SK-N-SH treated with all-trans-retinoic acid at 6 μM for 48 hours (cell line): ENCODE results near the gene FARP1.

Experiments used
- ATAC-seq: fragments of 200-7000 bp; cut with Tn5 transposase; 3 replicates; pipeline ENCODE4 v1.9.1; 2020; ENCODE audit warnings: mild to moderate bottlenecking, moderate library complexity
- ARNTL ChIP-seq: fragments of 450-650 bp; formaldehyde crosslinking; IDR thresholded peaks from 2 replicates; pipeline ENCODE4 v1.5.0; 2020; ENCODE audit warnings: low read depth, mild to moderate bottlenecking, moderate library complexity, borderline replicate concordance
- BACH2 ChIP-seq: fragments of 250-450 bp; sonication (Bioruptor Pico); IDR thresholded peaks from 2 replicates; pipeline ENCODE4 v1.9.0; 2021; ENCODE audit warnings: mild to moderate bottlenecking, borderline replicate concordance
- CSDC2 ChIP-seq: fragments of 250-450 bp; sonication (Bioruptor Pico); IDR thresholded peaks from 2 replicates; pipeline ENCODE4 v1.5.0; 2020; ENCODE audit warnings: mild to moderate bottlenecking, moderate library complexity
- CSRNP3 ChIP-seq: fragments of 250-450 bp; sonication (Bioruptor Pico); IDR thresholded peaks from 2 replicates; pipeline ENCODE4 v1.5.1; 2021; ENCODE audit warnings: mild to moderate bottlenecking, moderate library complexity
- ESRRG ChIP-seq: fragments of 250-450 bp; sonication (Bioruptor Pico); IDR thresholded peaks from 2 replicates; pipeline ENCODE4 v1.6.1; 2021; ENCODE audit warnings: mild to moderate bottlenecking
- GLIS3 ChIP-seq: fragments of 250-450 bp; sonication (Bioruptor Pico); IDR thresholded peaks from 2 replicates; pipeline ENCODE4 v1.5.0; 2020; ENCODE audit warnings: mild to moderate bottlenecking, moderate library complexity
- ISL1 ChIP-seq: fragments of 250-450 bp; sonication (Bioruptor Pico); IDR thresholded peaks from 2 replicates; pipeline ENCODE4 v2.1.2; 2022; ENCODE audit warnings: mild to moderate bottlenecking, moderate library complexity
- OSR1 ChIP-seq: fragments of 250-450 bp; sonication (Bioruptor Pico); IDR thresholded peaks from 2 replicates; pipeline ENCODE4 v1.8.0; 2022; ENCODE audit warnings: moderate library complexity, mild to moderate bottlenecking, inconsistent platforms
- PPARA ChIP-seq: fragments of 250-450 bp; sonication (Bioruptor Pico); IDR thresholded peaks from 2 replicates; pipeline ENCODE4 v1.5.0; 2020; ENCODE audit warnings: mild to moderate bottlenecking, borderline replicate concordance
- TCF4 ChIP-seq: fragments of 250-450 bp; sonication (Bioruptor Pico); IDR thresholded peaks from 2 replicates; pipeline ENCODE4 v1.8.0; 2021; ENCODE audit warnings: mild to moderate bottlenecking, moderate library complexity, borderline replicate concordance
- TOX ChIP-seq: fragments of 250-450 bp; sonication (Bioruptor Pico); IDR thresholded peaks from 2 replicates; pipeline ENCODE4 v1.8.0; 2021; ENCODE audit warnings: mild to moderate bottlenecking, moderate library complexity, borderline replicate concordance
- ZC3H10 ChIP-seq: fragments of 250-450 bp; sonication (Bioruptor Pico); IDR thresholded peaks from 2 replicates; pipeline ENCODE4 v1.5.1; 2021; ENCODE audit warnings: mild to moderate bottlenecking, moderate library complexity
- ZFP3 ChIP-seq: fragments of 250-450 bp; sonication (Bioruptor Pico); IDR thresholded peaks from 2 replicates; pipeline ENCODE4 v1.5.0; 2020; ENCODE audit warnings: mild to moderate bottlenecking, moderate library complexity
- ZFP30 ChIP-seq: fragments of 450-650 bp; formaldehyde crosslinking; IDR thresholded peaks from 2 replicates; pipeline ENCODE4 v1.5.0; 2022; ENCODE audit warnings: mild to moderate bottlenecking, moderate library complexity
- ZNF565 ChIP-seq: fragments of 450-650 bp; formaldehyde crosslinking; conservative IDR thresholded peaks from 2 replicates; pipeline ENCODE4 v1.5.0; 2020; ENCODE audit warnings: low read depth, mild to moderate bottlenecking, moderate library complexity
- ZNF70 ChIP-seq: fragments of 450-650 bp; formaldehyde crosslinking; IDR thresholded peaks from 2 replicates; pipeline ENCODE4 v1.5.0; 2020; ENCODE audit warnings: mild to moderate bottlenecking, moderate library complexity
- ZNF8 ChIP-seq: fragments of 450-650 bp; formaldehyde crosslinking; IDR thresholded peaks from 2 replicates; pipeline ENCODE4 v1.5.0; 2020; ENCODE audit warnings: mild to moderate bottlenecking, moderate library complexity
- TF ChIP-seq, protein P1 (sequence below): fragments of 250-450 bp; sonication (Bioruptor Pico); IDR thresholded peaks from 2 replicates; pipeline ENCODE4 v1.8.0; 2021; ENCODE audit warnings: low read depth, mild to moderate bottlenecking, moderate library complexity, borderline replicate concordance
- TF ChIP-seq, protein P2 (sequence below): fragments of 250-450 bp; sonication (Bioruptor Pico); IDR thresholded peaks from 2 replicates; pipeline ENCODE4 v1.8.0; 2020; ENCODE audit warnings: mild to moderate bottlenecking, moderate library complexity, borderline replicate concordance
- TF ChIP-seq, protein P3 (sequence below): fragments of 250-450 bp; sonication (Bioruptor Pico); IDR thresholded peaks from 2 replicates; pipeline ENCODE4 v1.5.1; 2020; ENCODE audit warnings: low read depth, mild to moderate bottlenecking, moderate library complexity

The FARP1 gene

DNA sequence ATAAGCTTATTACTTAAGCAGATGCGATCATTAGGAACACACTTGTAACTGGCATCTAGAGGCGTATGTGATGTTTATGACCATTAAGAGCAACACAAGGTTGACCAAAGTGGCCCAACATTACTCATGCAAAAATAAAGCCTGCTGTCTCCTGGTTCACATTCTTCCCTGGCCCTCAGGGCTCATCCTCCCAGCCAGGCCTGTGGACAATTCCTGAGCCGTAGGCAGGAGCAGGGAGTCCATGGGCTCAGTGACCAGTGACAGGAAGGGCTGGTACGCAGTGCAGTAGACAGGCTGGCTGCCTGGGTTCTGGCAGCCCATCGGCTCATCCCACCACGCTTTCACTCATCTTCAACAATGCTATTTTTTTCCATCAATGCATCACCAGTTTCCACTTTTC is 328.0 kb downstream of the FARP1 start:
- TF ChIP-seq, protein P1, sequence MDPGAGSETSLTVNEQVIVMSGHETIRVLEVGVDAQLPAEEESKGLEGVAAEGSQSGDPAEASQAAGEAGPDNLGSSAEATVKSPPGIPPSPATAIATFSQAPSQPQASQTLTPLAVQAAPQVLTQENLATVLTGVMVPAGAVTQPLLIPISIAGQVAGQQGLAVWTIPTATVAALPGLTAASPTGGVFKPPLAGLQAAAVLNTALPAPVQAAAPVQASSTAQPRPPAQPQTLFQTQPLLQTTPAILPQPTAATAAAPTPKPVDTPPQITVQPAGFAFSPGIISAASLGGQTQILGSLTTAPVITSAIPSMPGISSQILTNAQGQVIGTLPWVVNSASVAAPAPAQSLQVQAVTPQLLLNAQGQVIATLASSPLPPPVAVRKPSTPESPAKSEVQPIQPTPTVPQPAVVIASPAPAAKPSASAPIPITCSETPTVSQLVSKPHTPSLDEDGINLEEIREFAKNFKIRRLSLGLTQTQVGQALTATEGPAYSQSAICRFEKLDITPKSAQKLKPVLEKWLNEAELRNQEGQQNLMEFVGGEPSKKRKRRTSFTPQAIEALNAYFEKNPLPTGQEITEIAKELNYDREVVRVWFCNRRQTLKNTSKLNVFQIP = no peak
- TF ChIP-seq PPARA (CRISPR knock-in tag) (no peak), ISL1 (CRISPR knock-in tag) (no peak), OSR1 (CRISPR knock-in tag) (no peak), TOX (CRISPR knock-in tag) (no peak), ZFP30 (no peak), ZNF70 (CRISPR knock-in tag) (no peak), ESRRG (CRISPR knock-in tag) (no peak), ARNTL (no peak), ZNF8 (no peak), CSDC2 (no peak), ZC3H10 (CRISPR knock-in tag) (no peak), CSRNP3 (CRISPR knock-in tag) (no peak), GLIS3 (CRISPR knock-in tag) (no peak), TCF4 (no peak), ZNF565 (CRISPR knock-in tag) (no peak), ZFP3 (CRISPR knock-in tag) (no peak), BACH2 (CRISPR knock-in tag) (no peak)
- TF ChIP-seq, protein P2, sequence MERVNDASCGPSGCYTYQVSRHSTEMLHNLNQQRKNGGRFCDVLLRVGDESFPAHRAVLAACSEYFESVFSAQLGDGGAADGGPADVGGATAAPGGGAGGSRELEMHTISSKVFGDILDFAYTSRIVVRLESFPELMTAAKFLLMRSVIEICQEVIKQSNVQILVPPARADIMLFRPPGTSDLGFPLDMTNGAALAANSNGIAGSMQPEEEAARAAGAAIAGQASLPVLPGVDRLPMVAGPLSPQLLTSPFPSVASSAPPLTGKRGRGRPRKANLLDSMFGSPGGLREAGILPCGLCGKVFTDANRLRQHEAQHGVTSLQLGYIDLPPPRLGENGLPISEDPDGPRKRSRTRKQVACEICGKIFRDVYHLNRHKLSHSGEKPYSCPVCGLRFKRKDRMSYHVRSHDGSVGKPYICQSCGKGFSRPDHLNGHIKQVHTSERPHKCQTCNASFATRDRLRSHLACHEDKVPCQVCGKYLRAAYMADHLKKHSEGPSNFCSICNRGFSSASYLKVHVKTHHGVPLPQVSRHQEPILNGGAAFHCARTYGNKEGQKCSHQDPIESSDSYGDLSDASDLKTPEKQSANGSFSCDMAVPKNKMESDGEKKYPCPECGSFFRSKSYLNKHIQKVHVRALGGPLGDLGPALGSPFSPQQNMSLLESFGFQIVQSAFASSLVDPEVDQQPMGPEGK (CRISPR knock-in tag) = no peak
- TF ChIP-seq, protein P3, sequence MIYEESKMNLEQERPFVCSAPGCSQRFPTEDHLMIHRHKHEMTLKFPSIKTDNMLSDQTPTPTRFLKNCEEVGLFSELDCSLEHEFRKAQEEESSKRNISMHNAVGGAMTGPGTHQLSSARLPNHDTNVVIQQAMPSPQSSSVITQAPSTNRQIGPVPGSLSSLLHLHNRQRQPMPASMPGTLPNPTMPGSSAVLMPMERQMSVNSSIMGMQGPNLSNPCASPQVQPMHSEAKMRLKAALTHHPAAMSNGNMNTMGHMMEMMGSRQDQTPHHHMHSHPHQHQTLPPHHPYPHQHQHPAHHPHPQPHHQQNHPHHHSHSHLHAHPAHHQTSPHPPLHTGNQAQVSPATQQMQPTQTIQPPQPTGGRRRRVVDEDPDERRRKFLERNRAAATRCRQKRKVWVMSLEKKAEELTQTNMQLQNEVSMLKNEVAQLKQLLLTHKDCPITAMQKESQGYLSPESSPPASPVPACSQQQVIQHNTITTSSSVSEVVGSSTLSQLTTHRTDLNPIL (CRISPR knock-in tag) = no peak
- no peak for ATAC-seq

DNA sequence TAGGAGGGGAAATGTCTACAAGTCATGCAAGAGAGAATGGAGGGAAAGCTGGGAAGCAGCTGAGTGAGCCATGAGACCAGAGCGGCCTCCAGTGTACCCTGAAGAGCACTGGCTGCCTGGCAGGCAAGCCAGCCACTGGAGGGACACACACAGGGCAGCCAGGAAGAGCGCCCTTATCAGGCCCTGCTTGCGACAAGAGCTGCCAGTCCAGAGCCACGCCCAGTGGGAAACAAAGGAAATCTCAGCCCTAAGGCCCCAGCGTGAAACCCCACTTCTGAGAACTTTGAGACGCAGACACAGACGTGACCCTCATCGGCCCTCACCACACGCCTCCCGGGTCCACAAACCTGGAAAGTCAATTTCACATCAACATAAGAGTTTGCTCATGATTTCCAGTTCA is 329.0 kb downstream of the FARP1 start:
- TF ChIP-seq ZNF565 (CRISPR knock-in tag) = no peak
- TF ChIP-seq, protein P3 (CRISPR knock-in tag) = no peak
- TF ChIP-seq, protein P2 (CRISPR knock-in tag) = no peak
- ATAC-seq = no peak

DNA sequence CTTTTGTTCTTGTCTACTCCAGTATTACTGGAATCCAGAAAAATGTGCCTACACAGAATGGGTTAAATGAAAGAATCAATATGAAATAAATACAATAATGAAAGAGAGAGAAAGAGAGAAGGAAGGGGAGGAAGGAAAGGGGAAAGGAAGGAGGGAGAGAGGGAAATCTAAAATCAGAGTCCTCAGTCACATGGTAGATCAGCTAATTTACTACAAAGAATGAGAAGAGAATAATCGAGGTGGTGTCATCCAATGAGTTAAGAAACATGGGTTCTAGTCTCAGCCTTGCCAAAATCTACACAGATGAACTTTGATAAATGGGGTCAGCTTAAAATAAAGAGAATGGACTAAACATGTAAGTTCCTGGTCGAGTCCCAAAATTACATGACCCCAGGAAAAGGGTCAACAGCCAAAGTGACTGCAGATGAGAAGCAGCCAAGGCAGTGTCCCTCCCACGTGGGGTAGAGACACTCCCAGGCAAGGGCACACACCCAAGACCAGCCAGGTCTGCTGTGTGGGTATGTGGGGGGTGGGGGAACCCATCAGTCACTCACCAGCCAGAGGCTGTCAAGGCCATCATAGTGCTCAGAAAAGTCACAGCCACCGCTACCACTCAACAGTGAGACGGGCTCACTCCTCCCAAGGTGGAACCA is 330.4 kb downstream of the FARP1 start:
- TF ChIP-seq CSDC2 = no peak
- TF ChIP-seq PPARA (CRISPR knock-in tag) = no peak
- ATAC-seq = no peak
